Measurements from ENCODE around the gene CMAS. TPM values are rescaled to one million over a fixed set of nuclear protein-coding genes. Genes with fewer than 3 reads are reported as not detected.

The CMAS gene
- total RNA-seq, 3 donors from 2014 or later: 20.6 to 26.5 (median 25.6) TPM

GRCh38 chr12:22029991-22030390, 16.0 kb upstream of the CMAS start:
- Histone ChIP-seq H3K9me3 (no peaks in the 10 kb centered on the region), H3K36me3 (no peaks in the 10 kb centered on the region), H3K4me1 (no peaks in the 10 kb centered on the region), H3K4me3 (no peak overlapping the region), H3K27ac (no peak overlapping the region), H3K27me3 (no peaks in the 10 kb centered on the region)
- no peak for DNase-seq (ENCODE audit: low spot score in 2 of 2)
- intact Hi-C loops (cut with DNase I; ENCODE audit: low total_unique reads): no loop called here
- TF ChIP-seq POLR2AphosphoS5 (IDR thresholded peaks at IDR 0.05): no peak
- no peak for TF ChIP-seq POLR2A (IDR thresholded peaks at IDR 0.05)
- TF ChIP-seq CTCF (IDR thresholded peaks at IDR 0.05): no peak

- Histone ChIP-seq H3K27ac (no peak overlapping the region), H3K4me1 (no peaks in the 10 kb centered on the region), H3K27me3 (no peaks in the 10 kb centered on the region), H3K4me3 (no peak overlapping the region), H3K9me3 (no peaks in the 10 kb centered on the region), H3K36me3 (no peaks in the 10 kb centered on the region)
- intact Hi-C loops (cut with DNase I; ENCODE audit: low total_unique reads): no loop called here
- DNase-seq (ENCODE audit: low spot score in 2 of 2): no peak
- TF ChIP-seq POLR2A (IDR thresholded peaks at IDR 0.05) (no peak), CTCF (IDR thresholded peaks at IDR 0.05) (no peak), POLR2AphosphoS5 (IDR thresholded peaks at IDR 0.05) (no peak)
Measured at GRCh38 chr12:22032732-22033131, 13.3 kb upstream of the CMAS start.

GRCh38 chr12:22034709-22035506, 11.1 kb upstream of the CMAS start:
- Histone ChIP-seq H3K4me1 (no peaks in the 10 kb centered on the region), H3K4me3 (no peak overlapping the region), H3K9me3 (no peaks in the 10 kb centered on the region), H3K36me3 (no peaks in the 10 kb centered on the region), H3K27ac (peak overlapping the region; percentile 4 to 68), H3K27me3 (no peaks in the 10 kb centered on the region)
- intact Hi-C loops (cut with DNase I; ENCODE audit: low total_unique reads): no loop called here
- DNase-seq (ENCODE audit: low spot score in 2 of 2): no peak
- TF ChIP-seq POLR2A (IDR thresholded peaks at IDR 0.05): no peak
- TF ChIP-seq CTCF (IDR thresholded peaks at IDR 0.05): no peak
- no peak for TF ChIP-seq POLR2AphosphoS5 (IDR thresholded peaks at IDR 0.05)

- H3K4me3 ChIP-seq: no peak overlapping the region
- no peaks in the 10 kb centered on the region for H3K9me3 ChIP-seq
- no peaks in the 10 kb centered on the region for H3K4me1 ChIP-seq
- no peak overlapping the region for H3K27ac ChIP-seq
- H3K36me3 ChIP-seq: no peaks in the 10 kb centered on the region
- no peaks in the 10 kb centered on the region for H3K27me3 ChIP-seq
- intact Hi-C loops (cut with DNase I; ENCODE audit: low total_unique reads): no loop called here
- TF ChIP-seq POLR2AphosphoS5 (IDR thresholded peaks at IDR 0.05) (no peak), POLR2A (IDR thresholded peaks at IDR 0.05) (no peak), CTCF (IDR thresholded peaks at IDR 0.05) (no peak)
- no peak for DNase-seq (ENCODE audit: low spot score in 2 of 2)
Measured at GRCh38 chr12:22037947-22038346, 8.1 kb upstream of the CMAS start.

GRCh38 chr12:22038734-22039133, 7.3 kb upstream of the CMAS start:
- no peaks in the 10 kb centered on the region for H3K27me3 ChIP-seq
- H3K4me3 ChIP-seq: no peak overlapping the region
- H3K4me1 ChIP-seq: no peaks in the 10 kb centered on the region
- TF ChIP-seq CTCF (IDR thresholded peaks at IDR 0.05) (no peak), POLR2AphosphoS5 (IDR thresholded peaks at IDR 0.05) (no peak), POLR2A (IDR thresholded peaks at IDR 0.05) (no peak)
- no peaks in the 10 kb centered on the region for H3K9me3 ChIP-seq
- no peak for DNase-seq (ENCODE audit: low spot score in 2 of 2)
- intact Hi-C loops (cut with DNase I; ENCODE audit: low total_unique reads): no loop called here
- no peak overlapping the region for H3K27ac ChIP-seq
- H3K36me3 ChIP-seq: no peaks in the 10 kb centered on the region
